Bone marrow (tissue), 2 donors: ENCODE data around the gene HPCAL1.
A peak's percentile ranks its signal among the peaks of the same experiment; 100 is the strongest.

Experiments
- DNase-seq, 2 donors: peaks; one replicate each; lab custom pipeline; 2025; lab: John Stamatoyannopoulos, UW

The HPCAL1 gene

GRCh38 chr2:10336283-10336682, 33.6 kb downstream of the HPCAL1 start:
- DNase-seq: no peak

GRCh38 chr2:10337449-10338269, 35.0 kb downstream of the HPCAL1 start:
- DNase-seq: no peak

GRCh38 chr2:10338270-10339188, 35.8 kb downstream of the HPCAL1 start:
- DNase-seq: no peak

GRCh38 chr2:10339647-10340592, 37.2 kb downstream of the HPCAL1 start:
- DNase-seq: no peak

- DNase-seq: no peak
These were observed 37.9 kb downstream of the HPCAL1 start for GRCh38 chr2:10340593-10340975.

- DNase-seq: no peak
These were observed 38.5 kb downstream of the HPCAL1 start for GRCh38 chr2:10341193-10341592.

GRCh38 chr2:10342245-10342951, 39.7 kb downstream of the HPCAL1 start:
- DNase-seq: no peak

- DNase-seq: no peak
These were observed 40.5 kb downstream of the HPCAL1 start for GRCh38 chr2:10343191-10343590.

GRCh38 chr2:10343658-10344057, 41.0 kb downstream of the HPCAL1 start:
- no peak for DNase-seq

GRCh38 chr2:10344105-10345066, 41.7 kb downstream of the HPCAL1 start:
- no peak for DNase-seq

GRCh38 chr2:10345126-10345525, 42.4 kb downstream of the HPCAL1 start:
- no peak for DNase-seq

GRCh38 chr2:10345813-10346212, 43.1 kb downstream of the HPCAL1 start:
- no peak for DNase-seq

GRCh38 chr2:10346929-10347561, 44.3 kb downstream of the HPCAL1 start:
- DNase-seq: no peak

GRCh38 chr2:10347562-10347948, 44.9 kb downstream of the HPCAL1 start:
- DNase-seq: no peak

- no peak for DNase-seq
These were observed 46.2 kb downstream of the HPCAL1 start for GRCh38 chr2:10348891-10349290.

- peak in 1 of 2 donors; percentile 49 for DNase-seq
These were observed 48.1 kb downstream of the HPCAL1 start for GRCh38 chr2:10350761-10351160.

- DNase-seq: no peak
These were observed 49.7 kb downstream of the HPCAL1 start for GRCh38 chr2:10352361-10352760.

- no peak for DNase-seq
These were observed 50.3 kb downstream of the HPCAL1 start for GRCh38 chr2:10352972-10353371.

- DNase-seq: no peak
These were observed 51.2 kb downstream of the HPCAL1 start for GRCh38 chr2:10353931-10354330.

- DNase-seq: no peak
These were observed 51.7 kb downstream of the HPCAL1 start for GRCh38 chr2:10354399-10354798.
